SKM-1 (cell line): ENCODE measurements around the gene A2ML1.
"Not testable (repeated sequence)": the region's sequence is repeated elsewhere in the genome, so short reads cannot be mapped to it uniquely, and the experiment has no call there.

Experiments used
- DNase-seq: peaks from one replicate; lab custom pipeline; 2025; ENCODE audit not compliant: unreplicated experiment; lab: John Stamatoyannopoulos, UW

Gene A2ML1

DNA sequence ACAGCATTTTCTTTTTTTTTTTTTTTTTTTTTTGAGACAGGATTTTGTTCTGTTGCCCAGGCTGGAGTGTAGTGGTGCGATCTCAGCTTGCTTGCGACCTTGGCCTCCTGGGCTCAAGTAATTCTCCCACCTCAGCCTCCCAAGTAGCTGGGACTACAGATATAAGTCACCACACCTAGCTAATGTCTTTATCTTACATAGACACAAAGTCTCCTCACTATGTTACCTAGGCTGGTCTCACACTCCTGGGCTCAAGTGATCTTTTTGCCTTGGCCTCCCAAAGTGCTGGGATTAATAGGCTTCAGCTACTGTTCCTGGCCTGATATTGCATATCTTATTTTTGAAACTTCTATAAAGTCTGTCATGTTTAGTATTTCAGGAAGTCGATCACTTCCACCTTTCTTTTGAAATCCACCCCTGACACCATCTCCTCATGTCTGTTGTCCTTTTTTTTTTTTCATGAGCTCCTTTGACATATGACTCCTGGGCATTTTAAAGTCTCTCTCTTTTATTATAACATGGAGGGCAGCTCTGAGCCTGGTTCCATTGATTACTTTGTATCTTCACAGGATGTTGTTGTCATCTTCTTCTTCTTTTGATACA, 5.9 kb upstream of the A2ML1 start:
- DNase-seq: no peak

DNA sequence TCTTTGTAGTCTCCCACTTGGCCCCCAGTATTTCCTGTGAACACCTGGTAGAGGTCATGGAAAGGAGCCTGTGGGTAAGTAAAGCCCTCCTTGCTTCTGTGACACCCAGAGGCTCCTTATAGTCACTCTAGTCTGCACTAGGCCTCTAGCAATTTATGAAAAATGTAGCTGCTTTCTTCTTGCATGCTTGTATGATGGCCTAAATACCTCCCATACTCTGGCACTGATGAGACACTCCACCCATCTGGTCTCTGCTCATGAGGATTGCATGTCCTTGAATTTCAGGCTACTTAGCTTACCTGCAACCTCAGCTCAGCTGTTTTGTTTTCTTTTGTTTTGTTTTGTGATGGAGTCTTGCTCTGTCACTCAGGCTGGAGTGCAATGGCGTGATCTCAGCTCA, 4.6 kb upstream of the A2ML1 start:
- no peak for DNase-seq

DNA sequence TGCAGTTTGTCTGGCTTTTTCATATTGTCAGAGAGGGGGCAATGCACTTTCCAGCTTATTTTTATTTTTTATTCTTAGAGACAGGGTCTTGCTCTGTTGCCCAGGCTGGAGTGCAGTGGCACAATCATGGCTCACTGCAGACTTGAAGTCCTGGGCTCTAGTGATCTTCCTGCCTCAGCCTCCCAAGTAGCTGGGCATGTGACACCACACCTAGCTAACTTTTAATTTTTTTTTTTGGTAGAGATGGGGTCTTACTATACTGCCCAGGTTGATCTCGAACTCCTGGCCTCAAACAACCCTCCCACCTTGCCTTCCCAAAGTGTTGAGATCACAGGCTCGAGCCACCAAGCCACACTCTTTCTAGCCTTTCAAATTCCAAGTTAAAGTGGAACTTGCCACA, 3.9 kb upstream of the A2ML1 start:
- no peak for DNase-seq

DNA sequence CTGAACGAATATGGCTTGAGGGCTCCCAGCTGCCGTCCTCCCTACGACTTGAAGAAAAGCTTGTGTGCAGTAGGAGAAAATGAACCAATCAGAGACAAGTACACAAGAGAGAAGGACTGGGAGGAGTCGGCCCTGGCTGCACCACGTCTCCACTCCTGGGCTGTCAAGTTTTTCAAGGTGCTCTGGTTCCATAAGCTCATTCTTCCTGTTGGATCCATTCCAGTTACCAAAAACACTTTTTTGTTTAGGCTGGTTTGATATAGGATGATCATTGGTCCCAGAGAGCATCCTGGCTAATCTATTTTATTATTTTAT, 2.8 kb upstream of the A2ML1 start:
- no peak for DNase-seq

DNA sequence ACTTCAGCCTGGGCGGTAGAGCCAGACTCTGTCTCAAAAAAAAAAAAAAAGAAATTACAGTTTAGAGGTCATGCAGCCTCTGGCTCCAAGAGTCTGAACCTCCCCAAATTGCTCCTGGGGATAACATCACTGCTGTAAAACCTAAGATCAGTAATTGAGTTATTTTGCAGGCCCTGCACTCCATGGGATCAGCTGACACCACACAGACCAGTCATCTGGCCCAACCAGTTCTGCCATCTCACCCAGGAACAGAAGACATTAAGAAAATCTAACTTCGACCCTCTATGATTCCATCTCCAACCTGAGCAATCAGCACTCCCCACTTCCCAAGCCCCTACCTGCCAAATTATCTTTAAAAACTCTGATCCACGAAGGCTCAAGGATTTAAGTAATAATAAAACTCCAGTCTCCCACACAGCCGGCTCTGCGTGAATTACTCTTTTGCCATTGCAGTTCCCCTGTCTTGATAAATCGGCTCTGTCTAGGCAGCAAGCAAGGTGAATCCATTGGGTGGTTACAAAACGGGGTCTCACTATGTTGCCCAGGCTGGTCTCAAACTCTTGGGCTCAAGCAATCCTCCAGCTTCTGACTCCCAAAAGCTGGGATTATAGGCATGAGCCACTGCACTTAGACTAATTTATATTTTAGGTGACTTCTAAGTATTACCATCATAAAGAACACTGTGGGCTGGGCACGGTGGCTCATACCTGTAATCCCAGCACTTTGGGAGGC, 1.6 kb upstream of the A2ML1 start:
- DNase-seq: not testable (repeated sequence)

DNA sequence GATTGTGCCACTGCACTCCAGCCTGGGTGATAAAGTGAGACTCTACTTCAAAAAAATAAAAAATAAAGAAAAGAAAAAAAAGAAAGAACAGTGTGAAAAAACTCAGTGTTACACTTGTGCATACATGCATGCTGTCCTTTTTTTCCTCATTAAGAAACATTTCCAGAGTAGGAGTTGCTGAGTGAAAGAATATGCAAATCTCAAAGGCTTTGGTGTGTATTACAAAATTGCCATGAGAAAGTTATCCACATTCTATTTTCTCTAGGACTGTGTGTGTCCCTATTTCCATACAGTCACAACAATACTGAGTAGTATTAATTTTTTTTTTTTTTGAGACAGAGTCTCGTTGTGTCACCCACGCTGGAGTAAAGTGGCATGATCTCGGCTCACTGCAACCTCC, 830 bp upstream of the A2ML1 start:
- DNase-seq: no peak

DNA sequence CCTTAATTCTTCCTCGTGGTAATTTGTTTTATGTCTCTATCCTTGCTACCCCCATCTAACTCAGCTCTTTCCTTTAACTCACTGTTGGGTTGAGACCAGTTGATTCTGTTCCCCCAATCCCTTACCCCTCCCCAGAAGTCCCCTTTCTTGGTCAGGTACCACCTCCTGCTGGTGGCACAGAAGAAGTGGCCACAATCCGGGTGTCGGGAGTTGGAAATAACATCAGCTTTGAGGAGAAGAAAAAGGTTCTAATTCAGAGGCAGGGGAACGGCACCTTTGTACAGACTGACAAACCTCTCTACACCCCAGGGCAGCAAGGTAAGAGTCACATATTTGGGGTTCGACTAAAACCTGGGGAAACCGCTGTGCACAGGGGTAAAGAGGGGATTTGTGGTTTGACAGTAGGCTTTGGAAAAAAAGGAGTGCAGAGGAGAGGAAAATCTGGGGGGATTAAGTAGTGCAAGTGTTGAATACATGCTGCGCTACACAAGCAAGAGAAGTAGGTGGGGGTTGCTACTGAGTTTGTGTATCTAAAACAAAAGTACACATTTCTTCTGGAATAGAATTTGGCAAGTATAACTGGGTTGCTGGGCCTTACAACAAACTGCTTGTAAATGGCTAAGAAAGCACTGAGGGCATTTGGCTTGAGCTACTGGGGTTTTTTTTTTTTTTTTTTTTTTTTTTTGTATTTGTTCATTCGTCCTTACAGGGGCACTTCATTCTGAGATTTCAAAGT, 1.3 kb downstream of the A2ML1 start:
- no peak for DNase-seq

DNA sequence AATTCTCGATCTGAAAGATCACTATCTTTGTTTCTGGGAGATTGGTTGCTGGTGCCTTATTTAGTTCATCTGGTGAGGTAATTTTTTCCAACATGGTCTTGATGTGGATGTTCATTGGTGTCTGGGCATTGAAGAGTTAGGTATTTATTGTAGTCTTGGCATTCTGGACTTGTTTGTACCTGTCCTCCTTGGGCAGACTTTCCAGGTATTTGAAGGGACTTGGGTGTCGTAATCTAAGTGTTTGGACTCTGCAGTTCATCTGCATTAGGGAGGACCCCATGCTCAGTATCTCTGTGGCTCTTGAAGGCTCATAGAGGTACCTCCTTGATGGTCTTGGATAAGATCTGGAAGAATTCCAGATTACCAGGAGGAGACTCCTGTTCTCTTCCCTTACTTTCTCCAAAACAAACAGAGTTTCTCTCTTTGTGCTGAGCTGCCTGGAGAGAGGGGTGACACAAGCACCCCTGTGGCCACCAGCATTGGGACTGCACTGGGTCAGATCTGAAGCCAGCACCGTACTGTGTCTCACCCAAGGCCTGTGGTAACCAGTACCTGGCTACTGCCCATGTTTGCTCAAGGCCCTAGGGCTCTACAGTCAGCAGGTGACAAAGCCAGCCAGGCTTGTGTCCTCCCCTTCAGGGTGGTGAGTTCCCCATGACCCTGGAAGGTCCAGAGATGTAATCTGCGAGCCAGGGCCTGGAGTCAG, 5.3 kb downstream of the A2ML1 start:
- DNase-seq: no peak

DNA sequence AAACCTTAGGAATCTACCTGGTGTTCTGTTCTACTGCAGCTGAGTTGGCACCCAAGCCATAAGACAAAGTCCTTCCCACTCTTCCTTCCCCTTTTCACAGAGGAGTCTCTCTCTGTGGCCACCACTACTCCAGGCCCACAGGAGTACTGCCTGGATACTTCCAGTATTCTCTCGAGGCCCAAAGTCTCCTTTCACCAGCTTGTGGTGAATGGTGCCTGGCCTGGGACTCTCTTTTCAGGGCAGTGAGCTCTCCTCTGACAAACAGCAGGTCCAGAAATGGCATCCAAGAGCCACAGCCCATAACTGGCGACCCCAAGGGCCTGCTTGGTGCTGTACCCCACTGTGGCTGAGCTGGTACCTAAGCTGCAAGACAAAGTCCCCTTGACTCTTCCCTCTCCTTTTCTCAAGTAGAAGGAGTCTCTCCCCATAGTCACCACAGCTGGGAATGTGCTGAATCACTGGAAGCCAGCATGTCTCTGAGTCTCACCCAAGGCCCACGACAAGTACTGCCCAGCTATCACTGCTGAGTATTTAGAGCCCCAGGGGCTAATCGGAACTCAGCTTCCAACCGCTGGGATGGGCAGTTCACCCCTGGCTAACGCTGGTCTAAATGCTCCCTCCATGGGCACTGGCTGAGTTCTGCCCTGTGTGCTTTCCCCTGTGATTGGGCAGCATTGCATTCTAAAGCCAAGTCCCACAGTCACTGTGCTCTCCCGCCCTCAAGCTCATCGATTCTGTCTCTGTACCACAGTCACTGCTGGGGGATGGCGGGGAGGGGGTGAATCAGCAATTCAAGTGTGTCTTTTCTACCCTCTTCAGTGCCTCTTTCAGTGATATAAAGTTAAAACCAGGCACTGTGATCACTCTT, 6.1 kb downstream of the A2ML1 start:
- no peak for DNase-seq

DNA sequence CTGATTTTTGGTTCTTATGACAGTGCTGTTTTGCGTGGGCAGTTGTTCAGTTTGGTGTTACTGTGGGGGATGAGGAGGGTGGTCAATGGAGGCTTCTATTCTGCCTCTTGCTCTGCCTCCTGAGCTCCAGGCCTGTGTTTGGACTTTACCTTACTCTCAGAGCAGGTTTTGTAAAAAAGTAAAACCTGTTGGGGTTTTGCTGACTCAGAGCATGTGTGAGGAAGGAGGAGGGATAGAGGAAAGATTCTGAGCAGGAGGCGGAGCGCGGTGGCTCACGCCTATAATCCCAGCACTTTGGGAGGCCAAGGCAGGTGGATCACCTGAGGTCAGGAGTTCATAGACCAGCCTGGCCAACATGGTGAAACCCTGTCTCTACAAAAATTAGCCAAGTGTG, 6.7 kb downstream of the A2ML1 start:
- DNase-seq: no peak

DNA sequence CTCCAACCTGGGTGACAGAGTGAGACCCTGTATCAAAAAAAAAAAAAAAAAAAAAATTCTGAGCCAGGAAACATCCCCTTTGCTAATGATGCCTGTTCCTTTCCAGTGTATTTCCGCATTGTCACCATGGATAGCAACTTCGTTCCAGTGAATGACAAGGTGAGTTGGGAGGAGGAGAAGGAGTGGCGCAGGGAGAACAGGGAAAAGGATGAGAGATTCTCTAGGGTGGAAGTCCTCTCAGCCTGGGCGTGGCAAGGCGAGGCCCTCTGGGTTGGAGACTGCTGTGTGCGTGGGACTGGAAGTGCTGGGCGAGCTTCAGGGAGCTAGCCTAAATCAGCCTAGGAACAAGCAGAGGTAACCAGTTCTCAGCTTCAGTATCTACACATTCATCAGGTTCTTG, 7.2 kb downstream of the A2ML1 start:
- DNase-seq: no peak

DNA sequence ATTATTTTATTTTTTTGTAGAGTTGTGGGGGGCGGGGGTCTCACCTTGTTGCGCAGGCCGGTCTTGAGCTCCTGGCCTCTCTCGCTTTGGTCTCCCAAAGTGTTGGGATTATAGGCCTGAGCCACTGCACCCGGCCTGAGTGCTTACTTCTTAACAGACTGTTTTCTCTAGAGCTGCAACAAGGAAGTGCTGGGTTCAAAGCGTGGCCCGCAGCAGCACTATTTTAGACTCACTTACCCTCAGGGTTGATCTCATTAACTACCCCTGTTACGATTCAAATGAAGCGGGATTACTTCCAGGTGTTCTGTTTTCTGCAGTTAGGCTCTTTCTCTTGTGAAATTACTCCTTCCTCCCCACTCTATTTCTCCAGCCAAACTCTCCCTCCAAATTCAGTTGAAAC, 8.7 kb downstream of the A2ML1 start:
- DNase-seq: no peak

DNA sequence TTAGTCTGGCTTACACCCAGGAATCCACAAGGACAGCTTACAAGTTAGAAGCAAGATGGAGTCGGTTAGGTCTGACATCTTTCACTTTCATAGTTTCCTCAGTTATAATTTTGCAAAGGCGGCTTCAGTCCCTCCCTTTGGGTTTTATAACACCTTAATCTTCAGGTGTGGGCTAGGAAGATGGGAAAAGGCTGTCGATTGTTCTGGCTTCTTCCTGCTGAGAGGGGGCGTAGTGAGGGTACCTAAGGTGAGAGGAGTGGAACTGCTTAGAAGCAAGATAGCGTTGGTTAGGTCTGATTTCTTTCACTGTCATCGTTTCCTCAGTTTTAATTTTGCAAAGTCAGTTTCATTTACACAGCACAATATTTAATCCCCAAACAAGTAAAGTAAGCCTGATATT, 10.1 kb downstream of the A2ML1 start:
- DNase-seq: no peak

DNA sequence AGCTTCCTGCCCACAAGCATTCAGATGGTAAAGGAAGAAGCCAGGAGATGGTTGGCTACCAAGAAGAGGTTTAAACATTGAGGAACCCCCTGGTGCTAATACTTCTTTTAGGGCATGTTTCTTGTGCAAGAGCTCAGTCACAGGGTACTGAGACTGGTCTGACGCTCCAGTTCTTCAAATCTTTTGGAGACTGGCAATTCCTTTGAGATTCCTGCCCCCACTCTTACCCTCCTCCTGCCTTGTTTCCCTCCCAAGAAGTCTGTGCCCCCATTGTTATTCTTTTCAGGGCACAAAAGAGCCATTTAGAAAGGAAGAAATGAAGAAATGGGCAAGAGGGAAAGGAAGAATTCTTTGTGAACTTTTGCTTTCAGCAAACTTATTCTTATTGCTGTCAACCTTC, 11.8 kb downstream of the A2ML1 start:
- DNase-seq: no peak

DNA sequence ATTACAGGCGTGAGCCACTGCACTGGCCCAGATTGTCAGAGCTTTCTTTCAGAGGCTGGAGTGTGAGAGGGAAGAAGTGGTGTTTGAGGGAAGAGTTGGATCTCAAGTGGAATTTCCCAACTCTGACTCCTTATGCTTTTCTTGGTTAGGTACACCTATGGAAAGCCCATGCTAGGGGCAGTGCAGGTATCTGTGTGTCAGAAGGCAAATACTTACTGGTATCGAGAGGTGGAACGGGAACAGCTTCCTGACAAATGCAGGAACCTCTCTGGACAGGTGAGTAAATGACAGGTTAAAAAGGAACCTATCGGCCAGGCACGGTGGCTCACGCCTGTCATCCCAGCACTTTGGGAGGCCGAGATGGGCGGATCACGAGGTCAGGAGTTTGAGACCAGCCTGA, 14.9 kb downstream of the A2ML1 start:
- DNase-seq: no peak

DNA sequence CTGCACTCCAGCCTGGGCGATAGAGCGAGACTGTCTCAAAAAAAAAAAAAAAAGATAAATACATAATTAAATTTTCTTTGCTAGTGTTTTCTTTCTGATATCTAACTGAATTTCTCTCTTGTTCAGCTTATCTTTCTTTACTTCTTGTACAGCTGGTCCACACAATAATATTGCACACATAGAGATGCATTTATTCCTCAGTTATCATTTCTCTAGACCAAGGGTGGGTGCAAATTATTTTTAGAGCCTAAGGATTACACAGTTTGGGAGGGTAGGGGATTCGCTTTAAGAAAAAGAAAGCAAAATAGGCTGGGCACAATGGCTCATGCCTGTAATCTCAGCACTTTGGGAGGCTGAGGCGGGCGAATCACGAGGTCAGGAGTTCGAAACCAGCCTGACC, 17.9 kb downstream of the A2ML1 start:
- no peak for DNase-seq

DNA sequence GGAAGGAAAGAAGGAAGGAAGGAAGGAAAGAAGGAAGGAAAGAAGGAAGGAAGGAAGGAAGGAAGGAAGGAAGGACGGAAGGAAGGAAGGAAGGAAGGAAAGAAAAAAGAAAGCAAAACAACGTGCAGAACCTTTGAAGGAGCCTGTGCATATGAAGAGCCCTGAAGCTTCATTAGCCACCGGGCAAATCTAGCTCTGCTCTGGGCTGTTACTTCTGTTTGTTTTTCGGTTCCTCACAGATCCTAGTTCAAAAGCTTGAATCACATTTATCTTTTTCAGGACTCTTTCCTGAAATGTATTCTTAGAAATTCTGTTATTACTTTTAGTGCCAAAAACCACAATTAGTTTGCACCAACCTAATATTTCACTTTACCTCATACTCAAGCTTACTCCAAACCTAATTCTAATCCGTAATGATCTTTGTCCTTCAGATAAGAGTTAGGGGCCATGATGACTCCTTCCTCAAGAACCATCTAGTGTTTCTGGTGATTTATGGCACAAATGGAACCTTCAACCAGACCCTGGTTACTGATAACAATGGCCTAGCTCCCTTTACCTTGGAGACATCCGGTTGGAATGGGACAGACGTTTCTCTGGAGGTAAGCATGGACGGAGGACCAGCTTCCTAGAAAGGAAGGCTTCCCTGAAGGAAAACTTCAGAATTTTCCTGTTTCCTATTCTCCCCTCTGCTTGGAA, 18.7 kb downstream of the A2ML1 start:
- DNase-seq: no peak

DNA sequence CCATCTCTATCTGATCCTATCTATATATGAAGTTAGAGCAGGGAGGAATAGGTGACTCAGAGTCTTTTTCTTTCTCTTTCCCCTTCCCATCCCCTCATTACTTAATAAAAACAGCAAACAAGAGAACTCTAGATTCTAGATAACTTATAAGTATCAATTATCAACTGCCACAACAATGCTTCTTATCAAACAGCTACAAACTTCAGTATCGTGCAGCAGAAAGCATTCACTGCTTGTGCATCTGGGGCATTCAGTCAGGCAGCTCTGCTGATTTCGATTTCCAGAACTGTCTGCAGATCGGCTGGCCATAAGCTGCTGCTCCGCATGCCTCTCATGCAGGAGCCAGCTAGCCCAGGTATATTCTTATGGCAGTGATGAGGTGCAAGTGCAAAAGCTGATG, 19.4 kb downstream of the A2ML1 start:
- no peak for DNase-seq

DNA sequence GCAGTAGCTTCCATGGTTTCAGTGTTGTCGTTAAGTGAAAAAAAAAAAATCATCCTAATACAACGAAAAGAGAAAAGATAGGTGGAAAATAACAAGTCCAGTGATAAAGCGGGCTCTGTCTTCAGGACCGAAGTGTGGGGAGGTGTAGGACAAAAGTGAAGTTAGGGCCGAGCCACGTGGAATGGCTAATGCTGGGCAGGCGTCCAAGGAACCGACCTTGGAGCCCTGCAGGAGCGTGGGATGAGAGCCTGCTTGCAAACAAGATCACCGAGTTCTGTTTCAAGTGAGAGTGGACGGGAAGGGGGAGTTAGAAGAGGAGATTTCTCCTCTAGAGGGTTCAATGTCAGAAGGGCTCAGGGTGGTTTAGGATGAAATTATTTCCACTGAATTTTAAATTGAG, 22.2 kb downstream of the A2ML1 start:
- DNase-seq: no peak

DNA sequence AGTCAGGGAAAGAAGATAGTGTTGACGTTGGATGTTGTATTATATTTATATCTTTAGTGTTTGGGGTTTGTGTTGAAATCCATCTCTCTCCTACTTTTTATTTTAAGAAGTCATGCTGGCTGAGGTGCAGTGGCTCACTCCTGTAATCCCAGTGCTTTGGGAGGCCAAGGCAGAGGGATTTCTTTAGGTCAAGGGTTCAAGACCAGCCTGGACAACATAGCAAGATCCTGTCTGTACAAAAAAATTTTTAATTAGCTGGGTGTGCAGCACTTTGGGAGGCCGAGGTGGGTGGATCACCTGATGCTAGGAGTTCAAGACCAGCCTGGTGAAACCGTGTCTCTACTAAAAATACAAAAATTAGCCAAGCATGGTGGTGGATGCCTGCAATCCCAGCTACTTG, 23.9 kb downstream of the A2ML1 start:
- DNase-seq: no peak

DNA sequence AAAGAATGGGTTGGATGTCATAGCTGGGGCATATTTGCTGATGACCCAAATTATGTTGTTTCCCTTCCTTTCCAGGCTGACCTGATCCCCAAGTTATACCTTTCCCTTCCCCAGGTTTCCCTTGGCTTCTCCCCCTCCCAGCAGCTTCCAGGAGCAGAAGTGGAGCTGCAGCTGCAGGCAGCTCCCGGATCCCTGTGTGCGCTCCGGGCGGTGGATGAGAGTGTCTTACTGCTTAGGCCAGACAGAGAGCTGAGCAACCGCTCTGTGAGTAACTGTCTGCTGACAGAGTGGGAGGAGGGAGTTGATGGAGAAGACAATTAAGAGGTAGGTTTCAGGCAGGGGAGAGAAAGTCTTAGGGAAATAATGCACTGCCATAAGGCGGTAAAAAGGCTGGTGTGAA, 25.0 kb downstream of the A2ML1 start:
- DNase-seq: no peak
